GM12878 (cell line): Measurements from ENCODE around the gene HEG1. TPM values are rescaled to one million over a fixed set of nuclear protein-coding genes. Genes with fewer than 3 reads are reported as not detected.

Experiments
- ATAC-seq: fragments of 200-7000 bp; cut with Tn5 transposase; 3 replicates; pipeline ENCODE4 v1.9.1; 2020; ENCODE audit warnings: mild to moderate bottlenecking, moderate library complexity
- BruUV-seq: library from RNA; stranded (reverse); fragments of 400-500 nt; replicated peaks from 2 replicates; lab custom pipeline; 2021; lab: Mats Ljungman, UMichigan
- CTCF ChIA-PET: fragments of 300-600 bp; sonication (Branson Sonifier 250); formaldehyde crosslinking; extraction: SDS; loops from one replicate; lab custom pipeline; 2021; ENCODE audit warnings: inconsistent platforms; lab: Yijun Ruan, JAX
- POLR2A ChIA-PET: fragments of 350-600 bp; formaldehyde crosslinking; extraction: SDS; loops from one replicate; lab custom pipeline; 2021; ENCODE audit warnings: inconsistent platforms; lab: Charles Lee
- RAD21 ChIA-PET: fragments of 300-600 bp; sonication (Branson Sonifier 250); formaldehyde crosslinking; loops from one replicate; lab custom pipeline; 2023; ENCODE audit warnings: antibody characterized with exemption; ENCODE audit not compliant: unreplicated experiment; lab: Charles Lee
- SMC1A ChIA-PET: fragments of 300-600 bp; sonication (Branson Sonifier 250); formaldehyde crosslinking; loops from one replicate; lab custom pipeline; 2023; ENCODE audit not compliant: unreplicated experiment, uncharacterized antibody; lab: Charles Lee
- DNase-seq: peaks from one replicate; pipeline ENCODE4 v3.0.0-alpha.2; 2011; ENCODE audit warnings: low read depth, low spot score
- FAIRE-seq: peaks from 3 replicates; lab custom pipeline; 2011; peaks lifted over from hg19 to GRCh38; lab: Jason Lieb, UNC
- H2AFZ ChIP-seq: 2 replicates; pipeline ENCODE4 v1.6.0; 2011; ENCODE audit warnings: low read depth, low read length, control low read depth; ENCODE audit not compliant: control insufficient read depth
- H3K27ac ChIP-seq: 2 replicates; pipeline ENCODE4 v1.5.1; 2011; ENCODE audit warnings: control low read depth; ENCODE audit not compliant: control insufficient read depth, insufficient read depth
- H3K27me3 ChIP-seq, 2 experiments: replicated peaks in 1 of 2; 2 replicates each; pipeline versions ENCODE4 v1.6.0 to v1.6.1; 2011; ENCODE audit warnings: low read length in 1 of 2; ENCODE audit not compliant: control insufficient read depth in 2 of 2, insufficient read depth in 2 of 2
- H3K36me3 ChIP-seq, 2 experiments: 2 replicates each; pipeline ENCODE4 v1.5.1; 2011; ENCODE audit warnings: low read length in 1 of 2; ENCODE audit not compliant: control insufficient read depth in 2 of 2, insufficient read depth in 2 of 2
- H3K4me1 ChIP-seq: 2 replicates; pipeline ENCODE4 v1.6.1; 2011; ENCODE audit warnings: mild to moderate bottlenecking, low read length, moderate library complexity, mixed read lengths; ENCODE audit not compliant: control insufficient read depth, insufficient read depth
- H3K4me2 ChIP-seq: 2 replicates; pipeline ENCODE4 v1.6.0; 2011; ENCODE audit warnings: control low read depth; ENCODE audit not compliant: control insufficient read depth, insufficient read depth
- H3K4me3 ChIP-seq: fragments of 200-600 bp; sonication (generic); 2 replicates; pipeline ENCODE4 v1.5.1; 2016
- H3K79me2 ChIP-seq: 2 replicates; pipeline ENCODE4 v1.6.0; 2011; ENCODE audit warnings: low read length; ENCODE audit not compliant: control insufficient read depth, insufficient read depth
- H3K9ac ChIP-seq: 2 replicates; pipeline ENCODE4 v1.8.0; 2011; ENCODE audit warnings: low read length, control low read depth, mixed read lengths; ENCODE audit not compliant: control insufficient read depth, insufficient read depth
- H3K9me3 ChIP-seq: replicated peaks from 3 replicates; pipeline ENCODE4 v1.5.1; 2011; ENCODE audit warnings: mild to moderate bottlenecking, low read length; ENCODE audit not compliant: control insufficient read depth, insufficient read depth
- H4K20me1 ChIP-seq: 2 replicates; pipeline ENCODE4 v1.6.0; 2011; ENCODE audit not compliant: control insufficient read depth, insufficient read depth
- CREB1 ChIP-seq: IDR thresholded peaks from 2 replicates; pipeline ENCODE4 v1.6.1; 2012; ENCODE audit warnings: low read depth, mild to moderate bottlenecking, inconsistent platforms
- KAT2A ChIP-seq: conservative IDR thresholded peaks from 2 replicates; pipeline ENCODE4 v1.6.1; 2011; ENCODE audit warnings: low read depth, low read length; ENCODE audit not compliant: control insufficient read depth
- MYC ChIP-seq: IDR thresholded peaks from 2 replicates; pipeline ENCODE4 v1.6.1; 2011; ENCODE audit warnings: mild to moderate bottlenecking, low read length, moderate library complexity, inconsistent platforms; ENCODE audit not compliant: insufficient read depth, insufficient replicate concordance, insufficient read length, severe bottlenecking
- NFYA ChIP-seq: IDR thresholded peaks from 2 replicates; pipeline ENCODE4 v1.6.1; 2011; ENCODE audit warnings: low read depth, mild to moderate bottlenecking, low read length, improper control_type of control experiment, borderline replicate concordance
- POLR2AphosphoS5 ChIP-seq: IDR thresholded peaks from 2 replicates; pipeline ENCODE4 v1.6.1; 2011; ENCODE audit warnings: mild to moderate bottlenecking, low read length, inconsistent platforms
- POU2F2 ChIP-seq: IDR thresholded peaks from 3 replicates; pipeline ENCODE4 v1.6.1; 2011; ENCODE audit warnings: low read depth, mild to moderate bottlenecking, low read length, borderline replicate concordance
- RUNX3 ChIP-seq: IDR thresholded peaks from 2 replicates; pipeline ENCODE4 v1.6.1; 2012; ENCODE audit warnings: low read length, inconsistent platforms
- SIX5 ChIP-seq: IDR thresholded peaks from 2 replicates; pipeline ENCODE4 v1.6.1; 2011; ENCODE audit warnings: mild to moderate bottlenecking, low read depth, low read length, moderate library complexity; ENCODE audit not compliant: severe bottlenecking
- SMAD1 ChIP-seq: fragments of 450-650 bp; IDR thresholded peaks from 2 replicates; pipeline ENCODE4 v1.6.1; 2018; ENCODE audit warnings: mild to moderate bottlenecking, low read depth; ENCODE audit not compliant: partially characterized antibody
- YY1 ChIP-seq: IDR thresholded peaks from 2 replicates; pipeline ENCODE4 v1.6.1; 2011; ENCODE audit warnings: low read depth, mild to moderate bottlenecking, low read length
- ZNF217 ChIP-seq: fragments of 450-650 bp; IDR thresholded peaks from 2 replicates; pipeline ENCODE4 v1.6.1; 2017; ENCODE audit warnings: antibody characterized with exemption, mild to moderate bottlenecking
- ZSCAN29 ChIP-seq: fragments of 450-650 bp; IDR thresholded peaks from 2 replicates; pipeline ENCODE4 v1.6.1; 2017; ENCODE audit warnings: mild to moderate bottlenecking, moderate library complexity
- in situ Hi-C: fragments of 300-500 bp; cut with MboI; formaldehyde crosslinking; loops from 9 replicates; pipeline ENCODE4 v1.14.3; 2018; ENCODE audit warnings: mixed read lengths
- intact Hi-C: fragments of 100-400 bp; cut with micrococcal nuclease; formaldehyde crosslinking; loops from one replicate; pipeline ENCODE4 v1.14.2; 2022; ENCODE audit not compliant: unreplicated experiment
- polyA plus RNA-seq, 11 experiments: library from polyadenylated mRNA; depleted of rRNA in 4 of 11; unstranded in 6 of 11; stranded (reverse) in 5 of 11; fragments of >200 nt; fragmentation: Nextera tagmentation in 4 of 11; fragmentation: Illumina TruSeq in 1 of 11; extraction: Ambion mirVana in 4 of 11; extraction: Trizol in 1 of 11; gene quantifications; 1 replicate in 1 of 11; 2 replicates in 10 of 11; pipeline versions ENCODE4 v1.2.1 to v1.2.3, GENCODE V29; 2011 to 2016; ENCODE audit warnings: inconsistent platforms in 2 of 11, missing spikeins in 2 of 11, low read depth in 1 of 11
- total RNA-seq, 4 experiments: library from RNA; depleted of rRNA in 3 of 4; stranded (reverse); fragments of >200 nt in 3 of 4; fragmentation: Illumina TruSeq in 1 of 4; extraction: Trizol in 1 of 4; gene quantifications; 2 replicates each; pipeline versions ENCODE4 v1.2.1 to v1.2.3, GENCODE V29; 2013 to 2021
- TF ChIP-seq, protein P1 (sequence below): IDR thresholded peaks from 2 replicates; pipeline ENCODE4 v1.6.1; 2012; ENCODE audit warnings: mild to moderate bottlenecking, low read depth, low read length
- TF ChIP-seq, protein P2 (sequence below): fragments of 450-650 bp; IDR thresholded peaks from 2 replicates; pipeline ENCODE4 v1.6.1; 2017; ENCODE audit warnings: mild to moderate bottlenecking, moderate library complexity
- TF ChIP-seq, protein P3 (sequence below): IDR thresholded peaks from 2 replicates; pipeline ENCODE4 v1.6.1; 2012; ENCODE audit warnings: low read depth, low read length, improper control_type of control experiment

HEG1 gene
- total and polyA plus RNA-seq, 10 of the 15 experiments (the other 5 are each of a cell fraction or from before 2014, with no cell fraction given): 2.2 to 32.1 (median 7.6) TPM

- TF ChIP-seq SIX5 (no peak), CREB1 (no peak)
Observed at GRCh38 chr3:125072749-125073389, 17.1 kb upstream of the HEG1 start (continued).

DNA sequence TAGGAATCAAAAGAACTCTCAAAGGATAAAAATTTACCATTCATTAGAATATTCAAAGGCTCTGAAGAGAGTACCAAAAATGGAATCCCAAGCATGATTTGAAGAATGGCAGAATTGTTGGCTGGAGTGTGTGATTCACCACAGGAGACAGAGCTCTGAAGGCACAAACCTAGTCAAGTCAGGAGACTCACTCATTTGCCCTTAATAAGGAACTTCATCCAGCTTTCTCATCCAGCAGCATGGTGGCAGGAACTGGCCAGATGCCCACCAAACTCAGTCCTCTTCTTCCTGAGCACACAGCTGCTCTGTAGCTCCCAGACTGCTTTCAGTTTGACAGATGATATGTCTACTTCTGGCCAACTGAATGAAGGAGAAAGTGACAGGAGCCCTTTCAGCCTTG lies 16.5 kb upstream of the HEG1 start:
- in situ Hi-C loops: no loop called here
- ATAC-seq (no peak), DNase-seq (no peak), FAIRE-seq (no peak)
- RAD21 ChIA-PET: interaction anchor here (0.6 kb wide), 1 partner anchor 39 kb away, joined by 3 read pairs; no protein-coding TSS in a partner anchor
- no peaks in the 10 kb centered on the region for H3K4me1 ChIP-seq
- no peak overlapping the region for H3K9ac ChIP-seq
- POLR2A ChIA-PET: no interaction called here
- no peak overlapping the region for H3K4me2 ChIP-seq
- no peaks in the 10 kb centered on the region for H4K20me1 ChIP-seq
- no peak overlapping the region for H3K4me3 ChIP-seq
- CTCF ChIA-PET: no interaction called here
- no TSS peak for BruUV-seq
- H3K36me3 ChIP-seq: 0 out of 4 replicates have a peak, but pooled peaks cover 0 to 2% of the 10 kb centered on the region in 2 experiments
- intact Hi-C loops: no loop called here
- no peaks in the 10 kb centered on the region for H3K79me2 ChIP-seq
- no peaks in the 10 kb centered on the region for H3K9me3 ChIP-seq
- no peaks in the 10 kb centered on the region; a peak in 1 of 4 replicates for H3K27me3 ChIP-seq
- no peak overlapping the region for H2AFZ ChIP-seq
- no peak overlapping the region for H3K27ac ChIP-seq
- SMC1A ChIA-PET: no interaction called here
- TF ChIP-seq YY1 (no peak), RUNX3 (no peak), ZNF217 (no peak), NFYA (no peak), POU2F2 (no peak), SMAD1 (no peak), ZSCAN29 (no peak), KAT2A (no peak), POLR2AphosphoS5 (no peak), MYC (no peak)
- TF ChIP-seq, protein P1, sequence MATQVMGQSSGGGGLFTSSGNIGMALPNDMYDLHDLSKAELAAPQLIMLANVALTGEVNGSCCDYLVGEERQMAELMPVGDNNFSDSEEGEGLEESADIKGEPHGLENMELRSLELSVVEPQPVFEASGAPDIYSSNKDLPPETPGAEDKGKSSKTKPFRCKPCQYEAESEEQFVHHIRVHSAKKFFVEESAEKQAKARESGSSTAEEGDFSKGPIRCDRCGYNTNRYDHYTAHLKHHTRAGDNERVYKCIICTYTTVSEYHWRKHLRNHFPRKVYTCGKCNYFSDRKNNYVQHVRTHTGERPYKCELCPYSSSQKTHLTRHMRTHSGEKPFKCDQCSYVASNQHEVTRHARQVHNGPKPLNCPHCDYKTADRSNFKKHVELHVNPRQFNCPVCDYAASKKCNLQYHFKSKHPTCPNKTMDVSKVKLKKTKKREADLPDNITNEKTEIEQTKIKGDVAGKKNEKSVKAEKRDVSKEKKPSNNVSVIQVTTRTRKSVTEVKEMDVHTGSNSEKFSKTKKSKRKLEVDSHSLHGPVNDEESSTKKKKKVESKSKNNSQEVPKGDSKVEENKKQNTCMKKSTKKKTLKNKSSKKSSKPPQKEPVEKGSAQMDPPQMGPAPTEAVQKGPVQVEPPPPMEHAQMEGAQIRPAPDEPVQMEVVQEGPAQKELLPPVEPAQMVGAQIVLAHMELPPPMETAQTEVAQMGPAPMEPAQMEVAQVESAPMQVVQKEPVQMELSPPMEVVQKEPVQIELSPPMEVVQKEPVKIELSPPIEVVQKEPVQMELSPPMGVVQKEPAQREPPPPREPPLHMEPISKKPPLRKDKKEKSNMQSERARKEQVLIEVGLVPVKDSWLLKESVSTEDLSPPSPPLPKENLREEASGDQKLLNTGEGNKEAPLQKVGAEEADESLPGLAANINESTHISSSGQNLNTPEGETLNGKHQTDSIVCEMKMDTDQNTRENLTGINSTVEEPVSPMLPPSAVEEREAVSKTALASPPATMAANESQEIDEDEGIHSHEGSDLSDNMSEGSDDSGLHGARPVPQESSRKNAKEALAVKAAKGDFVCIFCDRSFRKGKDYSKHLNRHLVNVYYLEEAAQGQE: no peak
- TF ChIP-seq, protein P2, sequence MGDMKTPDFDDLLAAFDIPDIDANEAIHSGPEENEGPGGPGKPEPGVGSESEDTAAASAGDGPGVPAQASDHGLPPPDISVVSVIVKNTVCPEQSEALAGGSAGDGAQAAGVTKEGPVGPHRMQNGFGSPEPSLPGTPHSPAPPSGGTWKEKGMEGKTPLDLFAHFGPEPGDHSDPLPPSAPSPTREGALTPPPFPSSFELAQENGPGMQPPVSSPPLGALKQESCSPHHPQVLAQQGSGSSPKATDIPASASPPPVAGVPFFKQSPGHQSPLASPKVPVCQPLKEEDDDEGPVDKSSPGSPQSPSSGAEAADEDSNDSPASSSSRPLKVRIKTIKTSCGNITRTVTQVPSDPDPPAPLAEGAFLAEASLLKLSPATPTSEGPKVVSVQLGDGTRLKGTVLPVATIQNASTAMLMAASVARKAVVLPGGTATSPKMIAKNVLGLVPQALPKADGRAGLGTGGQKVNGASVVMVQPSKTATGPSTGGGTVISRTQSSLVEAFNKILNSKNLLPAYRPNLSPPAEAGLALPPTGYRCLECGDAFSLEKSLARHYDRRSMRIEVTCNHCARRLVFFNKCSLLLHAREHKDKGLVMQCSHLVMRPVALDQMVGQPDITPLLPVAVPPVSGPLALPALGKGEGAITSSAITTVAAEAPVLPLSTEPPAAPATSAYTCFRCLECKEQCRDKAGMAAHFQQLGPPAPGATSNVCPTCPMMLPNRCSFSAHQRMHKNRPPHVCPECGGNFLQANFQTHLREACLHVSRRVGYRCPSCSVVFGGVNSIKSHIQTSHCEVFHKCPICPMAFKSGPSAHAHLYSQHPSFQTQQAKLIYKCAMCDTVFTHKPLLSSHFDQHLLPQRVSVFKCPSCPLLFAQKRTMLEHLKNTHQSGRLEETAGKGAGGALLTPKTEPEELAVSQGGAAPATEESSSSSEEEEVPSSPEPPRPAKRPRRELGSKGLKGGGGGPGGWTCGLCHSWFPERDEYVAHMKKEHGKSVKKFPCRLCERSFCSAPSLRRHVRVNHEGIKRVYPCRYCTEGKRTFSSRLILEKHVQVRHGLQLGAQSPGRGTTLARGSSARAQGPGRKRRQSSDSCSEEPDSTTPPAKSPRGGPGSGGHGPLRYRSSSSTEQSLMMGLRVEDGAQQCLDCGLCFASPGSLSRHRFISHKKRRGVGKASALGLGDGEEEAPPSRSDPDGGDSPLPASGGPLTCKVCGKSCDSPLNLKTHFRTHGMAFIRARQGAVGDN: no peak
- TF ChIP-seq, protein P3, sequence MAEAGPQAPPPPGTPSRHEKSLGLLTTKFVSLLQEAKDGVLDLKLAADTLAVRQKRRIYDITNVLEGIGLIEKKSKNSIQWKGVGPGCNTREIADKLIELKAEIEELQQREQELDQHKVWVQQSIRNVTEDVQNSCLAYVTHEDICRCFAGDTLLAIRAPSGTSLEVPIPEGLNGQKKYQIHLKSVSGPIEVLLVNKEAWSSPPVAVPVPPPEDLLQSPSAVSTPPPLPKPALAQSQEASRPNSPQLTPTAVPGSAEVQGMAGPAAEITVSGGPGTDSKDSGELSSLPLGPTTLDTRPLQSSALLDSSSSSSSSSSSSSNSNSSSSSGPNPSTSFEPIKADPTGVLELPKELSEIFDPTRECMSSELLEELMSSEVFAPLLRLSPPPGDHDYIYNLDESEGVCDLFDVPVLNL: no peak
